ENCODE measurements around the gene RABGAP1L.

- TF ChIP-seq CTCF (conservative IDR thresholded peaks at IDR 0.05) (no peak), ZFX (IDR thresholded peaks at IDR 0.05) (no peak)
These were observed 541.5 kb downstream of the RABGAP1L start for GRCh38 chr1:174700775-174701174.

Measured in C4-2B (cell line).